K562 (cell line): Measurements from ENCODE around the gene NIPAL3. TPM values are rescaled to one million over a fixed set of nuclear protein-coding genes. Genes with fewer than 3 reads are reported as not detected.

ENCODE experiments used
- CBX1 ChIP-seq: sonication (generic); IDR thresholded peaks from 2 replicates; pipeline ENCODE4 v1.6.1; 2016; ENCODE audit warnings: antibody characterized with exemption, low read depth, mild to moderate bottlenecking
- CBX8 ChIP-seq: fragments of 200-600 bp; sonication (generic); IDR thresholded peaks from 2 replicates; pipeline ENCODE4 v1.6.1; 2012; ENCODE audit warnings: borderline replicate concordance, mixed run types, low read depth, mild to moderate bottlenecking, moderate library complexity, mixed read lengths, low read length, control low read depth, inconsistent platforms; ENCODE audit not compliant: poor library complexity, severe bottlenecking; ENCODE audit errors: extremely low read depth
- COPS2 ChIP-seq: fragments of 450-650 bp; conservative IDR thresholded peaks from 2 replicates; pipeline ENCODE4 v1.6.1; 2016; ENCODE audit warnings: mild to moderate bottlenecking, moderate library complexity
- CTBP1 ChIP-seq: fragments of 450-650 bp; IDR thresholded peaks from 2 replicates; pipeline ENCODE4 v1.6.1; 2016; ENCODE audit warnings: borderline replicate concordance
- CXXC5 ChIP-seq: fragments of 250-450 bp; sonication (Bioruptor Pico); IDR thresholded peaks from 2 replicates; pipeline ENCODE4 v1.8.0; 2022; ENCODE audit warnings: inconsistent platforms, mild to moderate bottlenecking, moderate library complexity
- ETV1 ChIP-seq: fragments of 450-650 bp; conservative IDR thresholded peaks from 2 replicates; pipeline ENCODE4 v1.6.1; 2016; ENCODE audit warnings: missing genetic modification characterization, control low read depth, low read depth, missing compliant biosample characterization
- IRF1 ChIP-seq: sonication (generic); formaldehyde crosslinking; IDR thresholded peaks from 2 replicates; pipeline ENCODE4 v1.8.0; 2022; ENCODE audit warnings: missing genetic modification reagents, mild to moderate bottlenecking, borderline replicate concordance
- MECOM ChIP-seq: fragments of 250-450 bp; sonication (Bioruptor Pico); IDR thresholded peaks from 2 replicates; pipeline ENCODE4 v1.8.0; 2022; ENCODE audit warnings: inconsistent platforms
- NKRF ChIP-seq: fragments of 450-650 bp; IDR thresholded peaks from 2 replicates; pipeline ENCODE4 v1.6.1; 2016; ENCODE audit warnings: borderline replicate concordance
- POLR2AphosphoS5 ChIP-seq: IDR thresholded peaks from 2 replicates; pipeline ENCODE4 v1.6.1; 2011; ENCODE audit warnings: mild to moderate bottlenecking, low read depth, low read length, moderate library complexity; ENCODE audit not compliant: control insufficient read depth, insufficient read depth
- RBBP5 ChIP-seq: fragments of 200-600 bp; sonication (generic); IDR thresholded peaks from 2 replicates; pipeline ENCODE4 v1.6.1; 2012; ENCODE audit warnings: borderline replicate concordance, mild to moderate bottlenecking, low read length, control low read depth, inconsistent platforms; ENCODE audit not compliant: insufficient read depth, poor library complexity, severe bottlenecking
- RNF2 ChIP-seq: sonication (generic); IDR thresholded peaks from 2 replicates; pipeline ENCODE4 v1.6.1; 2016
- STAT5A ChIP-seq: IDR thresholded peaks from 2 replicates; pipeline ENCODE4 v1.6.1; 2012; ENCODE audit warnings: low read length, inconsistent platforms, borderline replicate concordance
- TCF7L2 ChIP-seq: fragments of 150-350 bp; IDR thresholded peaks from 2 replicates; pipeline ENCODE4 v1.6.1; 2016; ENCODE audit warnings: low read depth, mild to moderate bottlenecking, low read length, moderate library complexity
- TCFL5 ChIP-seq: fragments of 250-450 bp; sonication (Bioruptor Pico); conservative IDR thresholded peaks from 2 replicates; pipeline ENCODE4 v1.6.1; 2021; ENCODE audit warnings: mild to moderate bottlenecking, moderate library complexity, matching md5 sums
- TEAD1 ChIP-seq, 2 experiments: fragments of 450-650 bp in 1 of 2; sonication (generic) in 1 of 2; formaldehyde crosslinking; IDR thresholded peaks; 2 replicates each; pipeline versions ENCODE4 v1.4.0 to v1.8.0; 2020 to 2022; ENCODE audit warnings: mild to moderate bottlenecking in 2 of 2, missing genetic modification reagents in 1 of 2
- ZNF124 ChIP-seq: sonication (generic); formaldehyde crosslinking; IDR thresholded peaks from 2 replicates; pipeline ENCODE4 v1.8.1; 2022; ENCODE audit warnings: missing genetic modification reagents
- ZNF174 ChIP-seq: fragments of 250-450 bp; sonication (Bioruptor Pico); IDR thresholded peaks from 2 replicates; pipeline ENCODE4 v1.4.0; 2020; ENCODE audit warnings: mild to moderate bottlenecking
- ZNF584 ChIP-seq: fragments of 200-800 bp; sonication (Bioruptor generic); IDR thresholded peaks from 2 replicates; pipeline ENCODE4 v1.6.1; 2016; ENCODE audit warnings: low read depth, mild to moderate bottlenecking, missing genetic modification characterization, missing compliant biosample characterization
- polyA plus RNA-seq, 8 experiments: library from polyadenylated mRNA; depleted of rRNA in 4 of 8; stranded (reverse) in 5 of 8; unstranded in 3 of 8; fragments of >200 nt; fragmentation: Nextera tagmentation in 2 of 8; fragmentation: Illumina TruSeq in 1 of 8; extraction: Ambion mirVana in 2 of 8; extraction: Trizol in 1 of 8; gene quantifications; 2 replicates each; pipeline versions ENCODE4 v1.2.1 to v1.2.3, GENCODE V29; 2011 to 2014; ENCODE audit warnings: inconsistent platforms in 1 of 8, missing spikeins in 1 of 8
- total RNA-seq, 7 experiments: library from RNA; depleted of rRNA in 6 of 7; stranded (reverse); fragments of >200 nt in 6 of 7; fragmentation: Illumina TruSeq in 2 of 7; extraction: Trizol in 2 of 7; gene quantifications; 2 replicates each; pipeline versions ENCODE4 v1.2.1 to v1.2.3, GENCODE V29; 2011 to 2021; ENCODE audit warnings: low replicate concordance in 1 of 7
- TF ChIP-seq, protein P1 (sequence below): fragments of 250-450 bp; sonication (Bioruptor Pico); IDR thresholded peaks from 2 replicates; pipeline ENCODE4 v1.5.0; 2021
- TF ChIP-seq, protein P2 (sequence below): fragments of 450-650 bp; formaldehyde crosslinking; conservative IDR thresholded peaks from 2 replicates; pipeline ENCODE4 v1.4.0; 2022; ENCODE audit warnings: mild to moderate bottlenecking, missing genetic modification characterization
- TF ChIP-seq, protein P3 (sequence below): fragments of 450-650 bp; formaldehyde crosslinking; IDR thresholded peaks from 2 replicates; pipeline ENCODE4 v1.4.0; 2022; ENCODE audit warnings: missing genetic modification characterization

The NIPAL3 gene
- total and polyA plus RNA-seq, 9 of the 15 experiments (the other 6 are each of a cell fraction or from before 2014, with no cell fraction given), result 10.5 to 26.3 (median 16.0) TPM

DNA sequence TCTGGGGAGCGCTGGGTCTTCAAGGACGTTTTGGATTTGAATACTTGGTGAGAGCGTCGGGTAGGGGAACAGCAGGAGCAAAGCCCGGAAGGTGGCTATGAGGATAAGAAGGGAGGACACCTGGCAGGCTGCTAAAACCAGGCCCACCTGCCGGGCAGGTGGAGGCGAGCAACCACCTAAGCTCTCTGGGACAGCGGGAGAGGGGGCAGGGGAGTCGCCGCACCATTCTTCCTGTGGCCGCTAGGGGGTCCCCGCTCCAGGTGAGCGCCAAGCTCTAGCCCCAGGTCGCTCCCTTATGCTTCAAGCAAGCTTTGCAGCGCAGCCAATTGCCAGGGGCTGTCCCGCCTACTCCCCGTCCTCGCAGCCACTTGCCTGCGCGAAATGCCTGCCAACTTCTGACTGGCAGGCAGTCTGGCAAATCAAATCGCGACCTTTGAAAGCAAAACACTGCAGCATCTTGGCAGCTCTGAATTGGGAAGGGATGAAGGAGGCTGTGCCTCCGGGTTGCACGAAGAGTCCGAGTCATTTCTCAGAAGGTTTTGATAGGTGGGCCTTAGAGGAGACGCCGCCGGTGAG is at the start of gene NIPAL3 (continued):
- TF ChIP-seq NKRF (no peak), TCFL5 (CRISPR knock-in tag) (no peak), IRF1 (no peak), CTBP1 (peak; percentile 99), ZNF584 (no peak), ZNF174 (CRISPR knock-in tag) (no peak), TEAD1 (CRISPR knock-in tag; IDR thresholded peaks at IDR 0.05) (peak in 1 of 2 experiments; percentile 67; a peak in 2 of 4 replicates), CBX1 (no peak), POLR2AphosphoS5 (peak; percentile 38; the same call in 1 of the 2 replicates), ETV1 (tag) (peak; percentile 57; the same call in 1 of the 2 replicates), RNF2 (no peak), CXXC5 (CRISPR knock-in tag) (peak; percentile 53), TCF7L2 (no peak), ZNF124 (CRISPR knock-in tag) (no peak), STAT5A (peak; percentile 8; the same call in 1 of the 2 replicates), MECOM (CRISPR knock-in tag) (no peak), RBBP5 (no peak), COPS2 (no peak), CBX8 (no peak)
- TF ChIP-seq, protein P1, sequence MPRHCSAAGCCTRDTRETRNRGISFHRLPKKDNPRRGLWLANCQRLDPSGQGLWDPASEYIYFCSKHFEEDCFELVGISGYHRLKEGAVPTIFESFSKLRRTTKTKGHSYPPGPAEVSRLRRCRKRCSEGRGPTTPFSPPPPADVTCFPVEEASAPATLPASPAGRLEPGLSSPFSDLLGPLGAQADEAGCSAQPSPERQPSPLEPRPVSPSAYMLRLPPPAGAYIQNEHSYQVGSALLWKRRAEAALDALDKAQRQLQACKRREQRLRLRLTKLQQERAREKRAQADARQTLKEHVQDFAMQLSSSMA (CRISPR knock-in tag), result no peak
- TF ChIP-seq, protein P2, sequence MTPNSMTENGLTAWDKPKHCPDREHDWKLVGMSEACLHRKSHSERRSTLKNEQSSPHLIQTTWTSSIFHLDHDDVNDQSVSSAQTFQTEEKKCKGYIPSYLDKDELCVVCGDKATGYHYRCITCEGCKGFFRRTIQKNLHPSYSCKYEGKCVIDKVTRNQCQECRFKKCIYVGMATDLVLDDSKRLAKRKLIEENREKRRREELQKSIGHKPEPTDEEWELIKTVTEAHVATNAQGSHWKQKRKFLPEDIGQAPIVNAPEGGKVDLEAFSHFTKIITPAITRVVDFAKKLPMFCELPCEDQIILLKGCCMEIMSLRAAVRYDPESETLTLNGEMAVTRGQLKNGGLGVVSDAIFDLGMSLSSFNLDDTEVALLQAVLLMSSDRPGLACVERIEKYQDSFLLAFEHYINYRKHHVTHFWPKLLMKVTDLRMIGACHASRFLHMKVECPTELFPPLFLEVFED, result no peak
- TF ChIP-seq, protein P3, sequence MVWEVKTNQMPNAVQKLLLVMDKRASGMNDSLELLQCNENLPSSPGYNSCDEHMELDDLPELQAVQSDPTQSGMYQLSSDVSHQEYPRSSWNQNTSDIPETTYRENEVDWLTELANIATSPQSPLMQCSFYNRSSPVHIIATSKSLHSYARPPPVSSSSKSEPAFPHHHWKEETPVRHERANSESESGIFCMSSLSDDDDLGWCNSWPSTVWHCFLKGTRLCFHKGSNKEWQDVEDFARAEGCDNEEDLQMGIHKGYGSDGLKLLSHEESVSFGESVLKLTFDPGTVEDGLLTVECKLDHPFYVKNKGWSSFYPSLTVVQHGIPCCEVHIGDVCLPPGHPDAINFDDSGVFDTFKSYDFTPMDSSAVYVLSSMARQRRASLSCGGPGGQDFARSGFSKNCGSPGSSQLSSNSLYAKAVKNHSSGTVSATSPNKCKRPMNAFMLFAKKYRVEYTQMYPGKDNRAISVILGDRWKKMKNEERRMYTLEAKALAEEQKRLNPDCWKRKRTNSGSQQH, result no peak
